Endothelial cell of umbilical vein (primary cell): Measurements from ENCODE around the gene APLP2. TPM values are rescaled to one million over a fixed set of nuclear protein-coding genes. Genes with fewer than 3 reads are reported as not detected.
"Not testable (repeated sequence)": the region's sequence is repeated elsewhere in the genome, so short reads cannot be mapped to it uniquely, and the experiment has no call there.

Experiments
- BruUV-seq: library from RNA; stranded (reverse); fragments of 400-500 nt; replicated peaks from 2 replicates; lab custom pipeline; 2021; lab: Mats Ljungman, UMichigan
- CTCF ChIA-PET: fragments of 300-600, 350-600 bp; sonication (Branson Sonifier 250); formaldehyde crosslinking; loops from one replicate; lab custom pipeline; 2021; ENCODE audit warnings: antibody characterized with exemption, inconsistent platforms; lab: Charles Lee
- POLR2A ChIA-PET: fragments of 300-600, 350-600 bp; sonication (Branson Sonifier 250); formaldehyde crosslinking; loops from one replicate; lab custom pipeline; 2021; ENCODE audit warnings: antibody characterized with exemption, inconsistent platforms; lab: Charles Lee
- DNase-seq: peaks from one replicate; pipeline ENCODE4 v3.0.0-alpha.2; 2011; ENCODE audit warnings: low read depth, low spot score
- FAIRE-seq: peaks from 2 replicates; lab custom pipeline; 2011; peaks lifted over from hg19 to GRCh38; lab: Jason Lieb, UNC
- H2AFZ ChIP-seq: 2 replicates; pipeline ENCODE4 v1.6.0; 2012; ENCODE audit warnings: low read depth, low read length, control low read depth, inconsistent platforms
- H3K27ac ChIP-seq: 2 replicates; pipeline ENCODE4 v1.5.1; 2011; ENCODE audit warnings: low read depth, mild to moderate bottlenecking, control low read depth, low read length, moderate library complexity; ENCODE audit not compliant: insufficient read depth
- H3K27me3 ChIP-seq, 2 experiments: 2 replicates each; pipeline versions ENCODE4 v1.6.0 to v1.6.1; 2011; ENCODE audit warnings: low read length in 2 of 2, mixed read lengths in 1 of 2; ENCODE audit not compliant: control insufficient read depth in 2 of 2, insufficient read depth in 2 of 2
- H3K36me3 ChIP-seq, 2 experiments: 2 replicates in 1 of 2; 3 replicates in 1 of 2; pipeline ENCODE4 v1.5.1; 2011; ENCODE audit warnings: low read length in 2 of 2, mild to moderate bottlenecking in 1 of 2, moderate library complexity in 1 of 2; ENCODE audit not compliant: control insufficient read depth in 2 of 2, insufficient read depth in 2 of 2; ENCODE audit errors: extremely low read depth in 1 of 2
- H3K4me1 ChIP-seq: 3 replicates; pipeline ENCODE4 v1.5.1; 2011; ENCODE audit warnings: mild to moderate bottlenecking, low read length; ENCODE audit not compliant: control insufficient read depth, insufficient read depth; ENCODE audit errors: extremely low read depth
- H3K4me2 ChIP-seq: 2 replicates; pipeline ENCODE4 v1.6.1; 2011; ENCODE audit warnings: low read length, control low read depth, mixed read lengths; ENCODE audit not compliant: insufficient read depth
- H3K4me3 ChIP-seq, 3 experiments: fragments of 200-600 bp in 1 of 3; sonication (generic), shearing (Covaris generic) in 1 of 3; replicated peaks in 1 of 3; 2 replicates each; pipeline ENCODE4 v1.5.1; 2011 to 2016; ENCODE audit warnings: control low read depth in 3 of 3, low read length in 3 of 3, mild to moderate bottlenecking in 2 of 3, inconsistent platforms in 1 of 3, low read depth in 1 of 3, moderate library complexity in 1 of 3; ENCODE audit not compliant: insufficient read depth in 1 of 3
- H3K79me2 ChIP-seq: 2 replicates; pipeline ENCODE4 v1.6.0; 2012; ENCODE audit warnings: low read length, inconsistent platforms; ENCODE audit not compliant: control insufficient read depth, insufficient read depth
- H3K9ac ChIP-seq: replicated peaks from 2 replicates; pipeline ENCODE3; 2011; ENCODE audit warnings: low read length, control low read depth; ENCODE audit not compliant: insufficient read depth; ENCODE audit errors: extremely low read depth
- H3K9me1 ChIP-seq: replicated peaks from 3 replicates; pipeline ENCODE4 v1.6.0; 2011; ENCODE audit warnings: mild to moderate bottlenecking, low read length; ENCODE audit not compliant: control insufficient read depth, insufficient read depth; ENCODE audit errors: extremely low read depth
- H3K9me3 ChIP-seq: replicated peaks from 2 replicates; pipeline ENCODE4 v1.5.1; 2012; ENCODE audit warnings: low read length, inconsistent platforms; ENCODE audit not compliant: control insufficient read depth, insufficient read depth
- H4K20me1 ChIP-seq: replicated peaks from 2 replicates; pipeline ENCODE3; 2011; ENCODE audit warnings: mild to moderate bottlenecking, low read length; ENCODE audit not compliant: control insufficient read depth, insufficient read depth; ENCODE audit errors: extremely low read depth
- CTCF ChIP-seq, 2 donors: IDR thresholded peaks; 1 replicate in 1 of 2; 2 replicates in 1 of 2; pipeline ENCODE4 v1.5.1; 2011; ENCODE audit warnings: low read length in 2 of 2, mild to moderate bottlenecking in 2 of 2, moderate library complexity in 2 of 2, control low read depth in 1 of 2, inconsistent platforms in 1 of 2, low read depth in 1 of 2; ENCODE audit not compliant: insufficient read depth in 1 of 2; ENCODE audit errors: extremely low read depth in 1 of 2
- EZH2 ChIP-seq: IDR thresholded peaks from 2 replicates; pipeline ENCODE4 v1.6.1; 2012; ENCODE audit warnings: borderline replicate concordance, low read depth, mild to moderate bottlenecking, moderate library complexity, low read length, inconsistent platforms; ENCODE audit not compliant: severe bottlenecking
- FOS ChIP-seq: IDR thresholded peaks from 2 replicates; pipeline ENCODE4 v1.6.1; 2011; ENCODE audit warnings: mild to moderate bottlenecking, low read length, moderate library complexity, borderline replicate concordance; ENCODE audit not compliant: insufficient read depth
- GATA2 ChIP-seq: IDR thresholded peaks from 2 replicates; pipeline ENCODE4 v1.7.0; 2011; ENCODE audit warnings: low read depth, mild to moderate bottlenecking, moderate library complexity, mixed read lengths, low read length; ENCODE audit not compliant: insufficient read length, insufficient read depth
- JUN ChIP-seq: IDR thresholded peaks from 2 replicates; pipeline ENCODE4 v1.6.1; 2011; ENCODE audit warnings: borderline replicate concordance, low read depth; ENCODE audit not compliant: insufficient read length, insufficient read depth
- MAX ChIP-seq: IDR thresholded peaks from 2 replicates; pipeline ENCODE4 v1.6.1; 2011; ENCODE audit not compliant: insufficient read depth, insufficient read length
- MYC ChIP-seq: IDR thresholded peaks from one replicate; pipeline ENCODE4 v1.6.1; 2011; ENCODE audit warnings: mild to moderate bottlenecking, low read depth, low read length
- POLR2A ChIP-seq: IDR thresholded peaks from 2 replicates; pipeline ENCODE4 v1.6.1; 2012; ENCODE audit warnings: low read depth, mild to moderate bottlenecking, control low read depth, low read length
- POLR2AphosphoS5 ChIP-seq: IDR thresholded peaks from 2 replicates; pipeline ENCODE4 v1.6.1; 2012; ENCODE audit warnings: low read depth, mild to moderate bottlenecking, control low read depth, low read length, moderate library complexity; ENCODE audit not compliant: insufficient read depth
- dilution Hi-C: fragments of 300-500 bp; cut with MboI; formaldehyde crosslinking; loops from one replicate; pipeline ENCODE4 v1.15.0; 2019; ENCODE audit warnings: low sequenced_read_pairs; ENCODE audit not compliant: extremely low pct_ligation_motif_present
- intact Hi-C: fragments of 100-400 bp; cut with micrococcal nuclease; formaldehyde crosslinking; loops from one replicate; pipeline ENCODE4 v1.10.0; 2022
- polyA plus RNA-seq, 4 experiments: library from polyadenylated mRNA; depleted of rRNA in 3 of 4; stranded (reverse) in 3 of 4; unstranded in 1 of 4; fragments of >200 nt; gene quantifications; 2 replicates each; pipeline versions ENCODE4 v1.2.1 to v1.2.3, GENCODE V29; 2011 to 2012; ENCODE audit warnings: missing spikeins in 1 of 4
- total RNA-seq: library from RNA; stranded (reverse); gene quantifications from 2 replicates; pipeline ENCODE4 v1.2.3, GENCODE V29; 2021

APLP2 gene
- total and polyA plus RNA-seq, 2 donors (not counting 3 experiments of a cell fraction or from before 2014, with no cell fraction given), result 493 to 543 TPM

GRCh38 chr11:130021606-130022005 lies 48.1 kb upstream of the APLP2 start:
- H3K36me3 ChIP-seq, POLR2A ChIA-PET, H3K27me3 ChIP-seq, H3K27ac ChIP-seq, dilution Hi-C loops, H4K20me1 ChIP-seq, intact Hi-C loops, BruUV-seq, H3K4me2 ChIP-seq, DNase-seq, H3K79me2 ChIP-seq, FAIRE-seq, H3K9me1 ChIP-seq, H3K4me3 ChIP-seq, H3K9ac ChIP-seq, H2AFZ ChIP-seq, H3K9me3 ChIP-seq: not testable (repeated sequence)
- peaks cover 18% of the 10 kb centered on the region for H3K4me1 ChIP-seq
- CTCF ChIA-PET, result interaction anchor here (1.1 kb wide), 1 partner anchor 41 kb away, joined by 3 read pairs; no protein-coding TSS in a partner anchor

GRCh38 chr11:130022799-130023198 lies 46.9 kb upstream of the APLP2 start:
- Histone ChIP-seq H2AFZ (no peak overlapping the region), H3K36me3 (no peaks in the 10 kb centered on the region), H3K9me3 (no peaks in the 10 kb centered on the region), H3K79me2 (no peaks in the 10 kb centered on the region), H3K4me1 (peaks cover 18% of the 10 kb centered on the region), H4K20me1 (no peaks in the 10 kb centered on the region), H3K4me3 (no peak overlapping the region), H3K27ac (peak overlapping the region; percentile 21), H3K4me2 (peak overlapping the region; percentile 65), H3K9ac (no peak overlapping the region), H3K9me1 (no peaks in the 10 kb centered on the region), H3K27me3 (no peaks in the 10 kb centered on the region)
- intact Hi-C loops, result loop anchor here (1.0 kb wide), 2 partner anchors 19 to 20 kb away; no protein-coding TSS in a partner anchor
- dilution Hi-C loops, result no loop called here
- FAIRE-seq (no peak), DNase-seq (no peak)
- ChIA-PET POLR2A (no interaction called here), CTCF (interaction anchor here (0.8 to 1.1 kb wide), 2 partner anchors 19 to 109 kb away, joined by 3 to 4 read pairs; no protein-coding TSS in a partner anchor)
- no peak for TF ChIP-seq MAX
- TF ChIP-seq CTCF (IDR thresholded peaks at IDR 0.05; ENCODE audit: extremely low read depth in 1 of 2, insufficient read depth in 1 of 2, low read depth in 1 of 2, low read length in 2 of 2), result no peak
- no peak for TF ChIP-seq EZH2
- no peak for TF ChIP-seq JUN
- TF ChIP-seq MYC, result no peak
- no peak for TF ChIP-seq POLR2A
- no peak for TF ChIP-seq FOS
- TF ChIP-seq POLR2AphosphoS5, result no peak
- TF ChIP-seq GATA2, result no peak
- BruUV-seq, result no TSS peak
